ENCODE measurements around the gene HSP90AB1. TPM values are rescaled to one million over a fixed set of nuclear protein-coding genes. Genes with fewer than 3 reads are reported as not detected.
A peak's percentile ranks its signal among the peaks of the same experiment; 100 is the strongest.

HSP90AB1 gene
- total RNA-seq, 2 donors from 2014 or later, result 414 to 463 TPM

DNA sequence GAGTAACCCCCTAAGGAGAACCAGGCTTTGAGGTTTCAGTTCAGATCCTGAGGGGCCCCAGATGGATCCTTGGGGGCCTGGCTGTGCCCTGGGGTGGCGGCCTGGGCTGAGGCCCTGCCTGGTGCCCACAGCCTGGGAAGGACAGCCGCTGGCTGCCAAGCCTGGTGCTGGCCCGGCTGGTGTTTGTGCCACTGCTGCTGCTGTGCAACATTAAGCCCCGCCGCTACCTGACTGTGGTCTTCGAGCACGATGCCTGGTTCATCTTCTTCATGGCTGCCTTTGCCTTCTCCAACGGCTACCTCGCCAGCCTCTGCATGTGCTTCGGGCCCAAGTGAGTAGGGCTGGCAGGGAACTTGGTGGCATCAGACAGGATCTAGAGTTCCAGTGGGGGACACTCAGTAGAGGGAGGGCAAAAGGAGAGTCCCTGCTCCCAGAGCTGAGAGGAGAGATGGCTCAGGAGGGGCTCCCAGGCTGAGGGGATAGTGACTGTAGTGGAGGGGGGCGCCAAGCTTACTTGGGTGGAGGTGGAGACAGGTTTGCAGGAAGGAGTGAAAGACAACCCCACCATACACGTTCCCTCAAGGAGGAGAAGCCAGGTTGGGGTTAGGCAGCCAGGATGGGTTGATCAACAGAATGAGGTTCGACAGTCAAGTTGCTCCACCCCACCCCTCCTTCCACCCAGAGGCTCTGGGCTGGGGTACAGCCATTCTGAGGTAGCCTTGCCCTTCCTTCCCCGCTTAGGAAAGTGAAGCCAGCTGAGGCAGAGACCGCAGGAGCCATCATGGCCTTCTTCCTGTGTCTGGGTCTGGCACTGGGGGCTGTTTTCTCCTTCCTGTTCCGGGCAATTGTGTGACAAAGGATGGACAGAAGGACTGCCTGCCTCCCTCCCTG is 14.0 kb upstream of the HSP90AB1 start:
- intact Hi-C loops (cut with DNase I), result loop anchor here in 1 of 2 donors (10.0 kb wide), 1 partner anchor 118 kb away; no protein-coding TSS in a partner anchor
- peak; percentile 74 for DNase-seq (ENCODE audit: low spot score)

DNA sequence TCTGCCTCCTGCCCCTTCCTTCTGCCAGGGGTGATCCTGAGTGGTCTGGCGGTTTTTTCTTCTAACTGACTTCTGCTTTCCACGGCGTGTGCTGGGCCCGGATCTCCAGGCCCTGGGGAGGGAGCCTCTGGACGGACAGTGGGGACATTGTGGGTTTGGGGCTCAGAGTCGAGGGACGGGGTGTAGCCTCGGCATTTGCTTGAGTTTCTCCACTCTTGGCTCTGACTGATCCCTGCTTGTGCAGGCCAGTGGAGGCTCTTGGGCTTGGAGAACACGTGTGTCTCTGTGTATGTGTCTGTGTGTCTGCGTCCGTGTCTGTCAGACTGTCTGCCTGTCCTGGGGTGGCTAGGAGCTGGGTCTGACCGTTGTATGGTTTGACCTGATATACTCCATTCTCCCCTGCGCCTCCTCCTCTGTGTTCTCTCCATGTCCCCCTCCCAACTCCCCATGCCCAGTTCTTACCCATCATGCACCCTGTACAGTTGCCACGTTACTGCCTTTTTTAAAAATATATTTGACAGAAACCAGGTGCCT is 13.3 kb upstream of the HSP90AB1 start:
- intact Hi-C loops (cut with DNase I), result loop anchor here in 1 of 2 donors (10.0 kb wide), 1 partner anchor 119 kb away; no protein-coding TSS in a partner anchor
- DNase-seq (ENCODE audit: low spot score), result peak; percentile 61

DNA sequence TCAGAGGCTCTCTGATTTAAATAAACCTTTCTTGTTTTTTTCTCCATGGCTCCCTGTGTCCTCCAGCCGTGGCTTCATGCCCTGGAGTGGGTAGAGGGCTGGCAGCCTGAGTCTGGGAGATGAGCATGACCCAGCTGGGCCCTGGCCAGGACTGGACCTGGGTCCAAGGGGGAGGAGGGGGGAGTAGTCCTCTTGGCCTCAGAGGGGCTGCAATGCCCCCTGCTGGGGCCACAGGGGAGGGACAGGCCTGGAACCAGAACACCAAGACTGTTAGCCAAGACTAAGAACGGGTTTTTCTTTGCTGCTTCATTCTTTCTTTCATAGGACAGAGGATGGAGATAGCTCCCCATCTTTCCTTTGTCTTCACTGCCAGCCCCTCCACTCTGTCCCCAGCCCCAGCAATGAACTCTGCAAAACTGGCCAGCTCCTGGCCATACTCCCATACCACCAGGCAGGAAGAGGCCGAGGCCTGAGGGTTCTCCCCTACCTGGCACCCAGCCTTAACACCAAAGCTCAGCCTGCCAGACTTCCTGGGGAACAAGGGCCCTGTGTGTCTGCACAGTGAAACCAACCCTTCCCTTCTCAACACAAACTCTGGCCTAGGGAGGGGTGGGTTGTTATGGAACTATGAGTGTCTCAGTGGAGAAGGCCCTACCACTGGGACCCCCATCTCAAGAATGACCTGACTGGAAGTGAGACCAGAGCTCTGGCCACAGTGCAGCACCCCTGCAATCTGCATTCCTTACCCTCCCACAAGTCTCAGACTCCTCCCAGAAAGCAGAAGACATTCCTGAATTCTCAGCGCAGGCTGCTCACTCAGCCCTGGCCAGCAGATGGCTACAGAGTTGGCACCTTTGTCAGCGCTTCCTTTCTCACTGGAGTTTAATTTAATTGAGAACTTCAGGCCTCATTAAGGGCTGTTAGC is 12.5 kb upstream of the HSP90AB1 start:
- peak; percentile 94 for DNase-seq (ENCODE audit: low spot score)
- intact Hi-C loops (cut with DNase I), result loop anchor here (5.0 to 10.0 kb wide), 2 partner anchors 62 to 120 kb away; no protein-coding TSS in a partner anchor

DNA sequence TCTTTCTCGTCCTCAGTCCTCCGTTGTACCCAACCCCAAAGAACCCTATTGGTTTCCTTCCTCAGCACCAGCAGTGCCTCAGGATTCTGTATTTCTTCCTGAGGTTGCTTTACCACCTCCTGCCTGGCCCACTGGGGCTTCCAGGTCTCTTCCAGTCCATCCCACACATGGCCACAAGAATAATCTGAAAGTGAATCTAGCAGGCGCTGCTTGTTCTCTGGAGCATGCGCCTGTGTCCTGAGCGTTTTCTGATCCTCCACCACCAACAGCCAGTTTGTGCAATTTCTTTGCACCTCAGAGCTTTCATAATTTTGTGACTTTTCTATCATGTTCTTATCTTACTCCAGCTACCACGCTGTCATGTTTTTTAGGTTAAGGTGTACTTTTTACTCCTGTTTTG is 11.6 kb upstream of the HSP90AB1 start:
- intact Hi-C loops (cut with DNase I), result loop anchor here (5.0 to 10.0 kb wide), 2 partner anchors 63 to 120 kb away; no protein-coding TSS in a partner anchor
- no peak for DNase-seq (ENCODE audit: low spot score)

DNA sequence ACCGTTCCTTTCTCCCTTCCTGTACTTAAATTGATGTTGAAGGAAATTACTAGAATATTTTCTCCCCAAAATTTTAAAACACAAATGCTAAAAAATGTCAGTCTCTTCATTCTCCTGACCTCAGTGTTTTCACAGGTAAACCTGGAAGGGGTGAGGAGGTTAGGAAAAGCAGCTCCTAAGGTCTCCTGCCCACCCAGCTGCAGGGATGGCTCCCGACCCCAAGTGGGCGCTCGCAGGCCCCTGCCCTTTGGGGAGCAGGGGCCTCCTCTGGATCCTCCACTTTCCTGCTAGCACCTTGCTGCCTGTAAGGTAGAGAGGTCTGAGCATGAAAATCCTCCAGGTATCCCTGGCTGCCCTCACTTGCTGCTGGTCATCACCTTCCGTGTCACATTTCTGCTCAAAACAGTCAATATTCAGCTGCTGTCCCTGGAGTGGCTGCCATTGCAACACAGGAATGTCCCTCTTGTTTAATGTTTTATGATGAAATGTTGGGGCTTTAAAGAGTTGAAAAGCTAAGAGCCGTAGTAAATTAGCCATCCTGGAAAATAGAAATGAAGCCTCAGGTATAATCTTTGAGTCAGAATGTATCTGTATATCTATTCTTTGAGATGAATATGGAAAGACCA is 10.9 kb upstream of the HSP90AB1 start:
- intact Hi-C loops (cut with DNase I), result loop anchor here (5.0 to 10.0 kb wide), 2 partner anchors 64 to 121 kb away; no protein-coding TSS in a partner anchor
- peak; percentile 20 for DNase-seq (ENCODE audit: low spot score)

DNA sequence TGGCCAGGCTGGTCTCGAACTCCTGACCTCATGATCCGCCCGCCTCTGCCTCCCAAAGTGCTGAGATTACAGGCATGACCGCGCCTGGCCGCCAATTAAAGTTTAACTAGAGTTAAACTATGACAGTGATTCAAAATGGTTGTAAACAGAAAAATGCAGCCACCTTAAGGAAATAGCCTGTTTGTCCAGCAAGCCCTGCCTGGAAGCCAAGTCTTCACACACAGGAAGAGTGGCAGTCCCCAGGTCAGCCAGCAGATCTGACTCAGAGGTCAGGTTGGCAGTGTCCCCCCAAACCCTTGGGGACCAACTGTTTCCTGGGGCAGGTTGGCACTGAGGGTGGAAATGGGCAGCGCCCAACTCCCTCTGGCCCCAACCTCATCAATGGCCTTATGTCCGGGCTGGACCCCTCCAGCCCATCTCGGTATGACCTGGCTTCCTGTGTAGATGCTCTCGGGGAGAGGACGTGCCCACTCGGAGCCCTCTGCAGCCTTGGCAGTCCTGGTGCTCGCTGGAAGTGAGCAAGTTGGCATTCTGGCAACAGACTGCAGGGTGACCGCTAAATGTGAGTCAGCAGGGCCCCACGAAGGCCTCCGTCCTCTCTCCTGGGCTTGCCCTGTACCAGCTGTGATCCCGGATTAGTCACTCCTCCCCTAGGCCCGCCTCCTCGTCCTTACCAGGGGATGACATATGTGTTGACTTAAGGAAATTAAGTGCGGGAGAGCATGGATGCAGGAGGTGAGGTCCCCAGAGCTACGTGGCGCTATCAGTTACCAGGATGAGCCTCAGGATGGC is 9.7 kb upstream of the HSP90AB1 start:
- DNase-seq (ENCODE audit: low spot score), result peak; percentile 96
- intact Hi-C loops (cut with DNase I), result loop anchor here (5.0 to 10.0 kb wide), 2 partner anchors 65 to 122 kb away; no protein-coding TSS in a partner anchor

DNA sequence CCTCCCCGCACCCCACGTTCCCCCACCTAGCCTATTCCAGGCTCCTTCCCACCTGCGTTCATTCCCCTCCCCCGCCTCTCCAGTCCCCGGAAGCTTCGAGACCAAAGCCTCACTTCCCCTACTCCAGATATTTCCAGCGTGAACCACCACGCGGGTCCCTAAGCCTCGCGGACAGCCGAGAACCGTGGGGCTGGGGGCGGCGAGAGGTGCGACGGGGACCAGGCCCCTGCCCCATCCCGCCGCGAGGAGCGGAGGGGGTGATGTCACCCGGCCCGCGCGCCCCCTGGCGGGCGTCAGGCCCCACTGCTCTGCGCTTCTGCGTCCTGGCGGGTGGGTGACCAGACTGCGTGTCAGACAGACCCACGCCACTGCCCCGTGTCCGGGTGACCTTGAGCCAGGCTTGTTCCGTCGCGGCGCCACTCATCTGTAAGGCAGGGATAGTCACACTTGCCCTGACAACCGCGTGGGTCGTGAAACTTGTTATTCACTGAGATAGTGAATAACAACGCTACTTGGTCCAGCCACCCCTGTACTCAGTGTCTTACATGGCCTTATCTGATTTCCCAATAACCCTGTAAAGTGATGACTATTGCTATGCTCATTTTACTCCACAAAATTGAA is 9.0 kb upstream of the HSP90AB1 start:
- DNase-seq (ENCODE audit: low spot score), result peak; percentile 95
- intact Hi-C loops (cut with DNase I), result loop anchor here (5.0 to 10.0 kb wide), 2 partner anchors 66 to 123 kb away; no protein-coding TSS in a partner anchor

DNA sequence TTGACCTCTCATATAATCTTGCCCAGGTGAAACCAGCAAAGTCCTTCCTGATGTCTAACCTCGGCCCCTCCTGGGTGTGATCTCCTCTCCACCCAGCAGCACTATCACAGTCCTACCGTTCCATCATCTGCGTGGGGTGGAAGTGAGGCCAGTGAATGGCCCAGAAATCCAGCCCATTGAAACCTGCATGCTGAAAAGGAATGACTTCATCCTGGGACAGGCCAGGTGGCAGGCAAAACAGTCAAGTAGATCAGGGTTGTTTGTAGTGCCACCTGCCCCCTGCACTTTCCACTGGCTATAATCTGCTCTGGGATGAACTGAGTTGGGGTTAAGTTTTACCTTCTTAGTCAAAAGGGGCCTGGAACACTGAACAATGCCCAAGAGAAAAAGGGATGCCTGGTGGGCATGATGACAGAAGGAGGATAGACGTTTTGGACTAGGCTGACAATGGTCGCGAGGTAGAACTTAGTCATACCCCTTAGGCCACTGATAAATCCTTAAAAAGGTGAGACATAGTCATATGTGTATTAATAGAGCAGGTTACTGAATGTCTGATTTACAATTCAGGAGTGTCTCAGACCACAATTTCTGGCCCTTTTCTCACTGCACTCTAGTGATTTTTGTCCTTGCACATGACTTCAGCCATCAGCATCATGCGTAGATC is 8.1 kb upstream of the HSP90AB1 start:
- intact Hi-C loops (cut with DNase I), result loop anchor here (5.0 to 10.0 kb wide), 2 partner anchors 67 to 124 kb away; no protein-coding TSS in a partner anchor
- peak; percentile 17 for DNase-seq (ENCODE audit: low spot score)

DNA sequence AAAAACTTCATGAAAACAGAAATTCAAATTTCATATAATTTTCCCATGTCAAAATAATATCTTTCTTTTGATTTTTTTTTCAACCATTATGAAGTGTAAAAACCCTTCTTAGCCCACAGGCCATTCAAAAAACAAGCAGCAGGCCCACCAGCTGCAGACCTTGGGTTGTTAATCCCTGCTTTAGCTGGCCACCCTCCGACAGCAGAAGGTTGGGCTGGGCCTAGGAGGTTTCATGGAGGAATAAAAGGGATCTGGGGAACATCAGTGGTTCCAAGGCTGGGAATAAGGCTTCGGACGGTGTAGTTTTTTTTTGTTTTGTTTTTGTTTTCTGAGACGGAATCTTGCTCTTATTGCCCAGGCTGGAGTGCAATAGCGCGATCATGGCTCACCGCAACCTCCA is 3.6 kb upstream of the HSP90AB1 start:
- intact Hi-C loops (cut with DNase I), result no loop called here
- no peak for DNase-seq (ENCODE audit: low spot score)

DNA sequence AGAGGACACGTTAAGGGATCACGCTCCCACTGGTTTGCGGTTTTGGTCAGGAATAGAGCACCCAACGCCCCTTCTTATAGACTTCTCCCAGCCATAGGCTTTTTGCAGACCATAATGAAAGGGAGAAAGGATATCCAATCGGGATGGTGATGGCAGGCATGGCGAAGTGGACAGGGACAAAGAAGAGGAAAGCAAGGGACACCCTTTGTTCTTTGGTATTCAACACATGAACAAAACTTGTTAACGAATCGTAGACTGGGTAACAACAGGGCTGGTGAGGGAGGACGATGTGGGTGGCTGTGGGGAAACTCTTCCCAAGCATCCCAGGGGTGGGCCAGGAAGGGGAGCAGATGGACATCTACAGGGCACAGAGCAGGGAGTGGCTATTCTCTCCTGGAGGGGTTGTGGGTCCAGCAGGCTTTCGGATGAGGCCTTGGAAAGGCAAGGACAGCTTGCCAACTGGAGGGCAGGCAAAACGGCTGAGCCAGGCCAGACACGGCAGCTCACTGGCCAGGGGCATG is 1.4 kb upstream of the HSP90AB1 start:
- intact Hi-C loops (cut with DNase I), result no loop called here
- no peak for DNase-seq (ENCODE audit: low spot score)

DNA sequence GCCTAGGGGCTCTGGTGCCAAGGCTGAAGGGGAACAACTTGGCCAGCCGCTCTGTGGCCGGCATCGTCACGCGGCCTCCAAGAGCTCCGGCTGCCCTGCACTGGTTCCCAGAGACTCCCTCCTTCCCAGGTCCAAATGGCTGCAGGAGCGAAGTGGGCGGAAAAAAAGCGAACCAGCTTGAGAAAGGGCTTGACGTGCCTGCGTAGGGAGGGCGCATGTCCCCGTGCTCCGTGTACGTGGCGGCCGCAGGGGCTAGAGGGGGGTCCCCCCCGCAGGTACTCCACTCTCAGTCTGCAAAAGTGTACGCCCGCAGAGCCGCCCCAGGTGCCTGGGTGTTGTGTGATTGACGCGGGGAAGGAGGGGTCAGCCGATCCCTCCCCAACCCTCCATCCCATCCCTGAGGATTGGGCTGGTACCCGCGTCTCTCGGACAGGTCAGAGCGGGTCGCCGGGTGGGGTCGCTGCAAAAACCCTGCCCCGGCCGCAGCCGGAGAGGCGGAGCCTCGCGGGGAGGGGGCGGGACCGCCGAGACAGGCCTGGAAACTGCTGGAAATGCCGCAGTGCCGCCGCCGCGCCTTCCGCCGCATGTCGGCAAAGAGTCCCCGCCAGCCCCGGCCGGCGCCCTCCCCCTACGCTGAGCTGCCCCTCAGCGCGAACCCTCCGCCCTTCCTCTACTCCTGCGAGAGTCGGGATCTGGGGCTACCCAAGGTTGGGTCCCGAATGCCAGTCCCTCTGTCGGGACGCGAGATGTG is 814 bp upstream of the HSP90AB1 start:
- intact Hi-C loops (cut with DNase I), result no loop called here
- peak; percentile 96 for DNase-seq (ENCODE audit: low spot score)

DNA sequence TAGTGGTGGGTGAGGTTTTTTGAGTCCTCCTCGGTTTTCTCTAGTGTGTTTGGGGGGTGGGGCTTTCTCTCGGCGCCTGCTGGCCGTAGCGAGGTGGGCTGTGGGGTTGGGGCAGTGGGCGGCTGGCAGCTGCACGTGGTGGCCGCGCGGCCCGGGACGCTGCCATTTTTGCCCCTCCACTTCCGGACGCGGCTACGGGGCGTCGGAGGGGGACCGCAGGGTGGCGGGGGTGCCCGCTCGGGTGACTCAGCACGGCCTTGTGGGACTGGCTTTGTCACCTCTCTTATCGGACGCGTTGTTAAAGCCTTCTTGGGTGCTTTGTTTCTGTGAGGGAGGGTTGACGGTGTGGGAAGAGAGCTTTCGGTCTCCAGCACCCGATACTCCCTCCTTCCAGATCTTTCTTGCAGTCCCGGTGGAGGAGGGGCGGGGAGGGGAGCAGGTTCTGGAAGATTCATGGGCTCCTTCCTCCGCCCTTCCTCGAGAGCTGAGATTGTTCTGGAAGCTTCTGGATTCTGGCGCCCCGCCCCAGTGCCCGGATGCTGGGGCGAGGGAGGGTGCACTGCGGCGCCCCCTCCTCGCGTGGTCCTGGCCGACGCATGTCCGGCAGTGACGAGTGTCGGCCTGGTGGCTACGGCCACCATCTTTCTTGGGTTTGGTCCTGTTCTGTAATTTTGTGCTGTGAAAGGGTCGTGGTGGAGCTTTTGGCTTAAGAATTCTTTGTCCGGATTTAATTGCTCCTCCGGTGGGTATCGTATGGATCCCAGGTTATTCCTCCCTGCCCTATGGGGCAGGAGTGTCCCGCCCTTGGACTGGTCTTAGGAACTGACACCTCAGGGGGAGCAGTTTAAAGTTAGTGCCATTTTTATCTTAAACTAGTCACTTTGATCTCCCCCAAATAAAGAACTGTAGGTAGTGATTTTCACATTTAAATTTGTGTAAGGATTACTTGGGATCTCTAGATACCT is 719 bp downstream of the HSP90AB1 start:
- intact Hi-C loops (cut with DNase I), result no loop called here
- peak; percentile 94 for DNase-seq (ENCODE audit: low spot score)

DNA sequence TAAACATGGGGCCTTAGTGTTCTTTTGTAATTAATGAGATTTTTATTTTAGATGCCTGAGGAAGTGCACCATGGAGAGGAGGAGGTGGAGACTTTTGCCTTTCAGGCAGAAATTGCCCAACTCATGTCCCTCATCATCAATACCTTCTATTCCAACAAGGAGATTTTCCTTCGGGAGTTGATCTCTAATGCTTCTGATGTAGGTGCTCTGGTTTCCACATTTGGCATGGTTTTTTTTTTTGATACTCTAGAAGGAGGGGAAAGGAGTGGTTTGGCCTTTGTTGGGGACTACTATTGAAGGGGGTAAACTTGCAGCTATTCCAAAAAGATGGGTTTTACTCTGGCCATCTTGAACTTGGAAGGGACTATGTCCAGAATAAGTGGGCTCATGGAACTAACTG is 1.7 kb downstream of the HSP90AB1 start:
- intact Hi-C loops (cut with DNase I), result no loop called here
- DNase-seq (ENCODE audit: low spot score), result no peak

DNA sequence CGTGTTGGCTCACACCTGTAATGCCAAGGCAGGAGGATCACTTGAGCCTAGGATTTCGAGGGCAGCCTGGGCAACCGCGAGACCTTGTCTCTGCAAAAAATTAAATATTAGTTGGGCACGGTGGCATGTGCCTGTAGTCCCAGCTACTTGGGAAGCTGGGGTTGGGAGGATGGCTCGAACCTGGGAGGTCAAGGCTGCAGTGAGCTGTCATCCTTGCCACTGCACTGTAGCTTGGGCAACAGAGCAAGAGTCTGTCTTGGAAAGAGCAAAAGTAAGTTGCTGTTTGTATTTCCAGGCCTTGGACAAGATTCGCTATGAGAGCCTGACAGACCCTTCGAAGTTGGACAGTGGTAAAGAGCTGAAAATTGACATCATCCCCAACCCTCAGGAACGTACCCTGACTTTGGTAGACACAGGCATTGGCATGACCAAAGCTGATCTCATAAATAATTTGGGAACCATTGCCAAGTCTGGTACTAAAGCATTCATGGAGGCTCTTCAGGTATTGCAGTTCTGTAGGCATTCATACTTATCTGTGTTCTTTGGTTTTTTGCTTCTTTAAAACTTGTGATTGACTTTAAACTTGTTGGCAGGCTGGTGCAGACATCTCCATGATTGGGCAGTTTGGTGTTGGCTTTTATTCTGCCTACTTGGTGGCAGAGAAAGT is 2.3 kb downstream of the HSP90AB1 start:
- peak; percentile 32 for DNase-seq (ENCODE audit: low spot score)
- intact Hi-C loops (cut with DNase I), result no loop called here
